HepG2 (cell line): Measurements from ENCODE around the gene AADAT. TPM values are rescaled to one million over a fixed set of nuclear protein-coding genes. Genes with fewer than 3 reads are reported as not detected.

Experiments used
- CREB3 ChIP-seq: sonication (generic); formaldehyde crosslinking; IDR thresholded peaks from 2 replicates; pipeline ENCODE4 v1.5.0; 2020; ENCODE audit warnings: missing genetic modification reagents
- EEA1 ChIP-seq: sonication (generic); formaldehyde crosslinking; IDR thresholded peaks from 2 replicates; pipeline ENCODE4 v1.5.1; 2020; ENCODE audit warnings: mild to moderate bottlenecking, missing genetic modification reagents, borderline replicate concordance
- EED ChIP-seq: sonication (generic); formaldehyde crosslinking; IDR thresholded peaks from 2 replicates; pipeline ENCODE4 v1.5.0; 2020; ENCODE audit warnings: mild to moderate bottlenecking, missing genetic modification reagents
- EZH2 ChIP-seq: conservative IDR thresholded peaks from 2 replicates; pipeline ENCODE4 v1.6.1; 2012; ENCODE audit warnings: mild to moderate bottlenecking, low read depth, low read length, moderate library complexity
- MYPOP ChIP-seq: sonication (generic); formaldehyde crosslinking; IDR thresholded peaks from 2 replicates; pipeline ENCODE4 v1.8.1; 2023; ENCODE audit warnings: mild to moderate bottlenecking, moderate library complexity, missing genetic modification reagents
- PATZ1 ChIP-seq: sonication (generic); formaldehyde crosslinking; IDR thresholded peaks from 2 replicates; pipeline ENCODE4 v1.4.0; 2020; ENCODE audit warnings: missing genetic modification reagents
- SP140L ChIP-seq: sonication (generic); formaldehyde crosslinking; IDR thresholded peaks from 2 replicates; pipeline ENCODE4 v1.4.0; 2020; ENCODE audit warnings: missing genetic modification reagents, borderline replicate concordance
- TOPORS ChIP-seq: sonication (generic); formaldehyde crosslinking; IDR thresholded peaks from 2 replicates; pipeline ENCODE4 v1.8.0; 2023; ENCODE audit warnings: mild to moderate bottlenecking, missing genetic modification reagents
- ZNF747 ChIP-seq: sonication (generic); formaldehyde crosslinking; IDR thresholded peaks from 2 replicates; pipeline ENCODE4 v1.8.1; 2023; ENCODE audit warnings: missing genetic modification reagents, mild to moderate bottlenecking, borderline replicate concordance
- polyA plus RNA-seq, 8 experiments: library from polyadenylated mRNA; depleted of rRNA in 3 of 8; stranded (reverse) in 7 of 8; unstranded in 1 of 8; fragments of >200 nt; fragmentation: Illumina TruSeq in 4 of 8; extraction: Trizol in 4 of 8; gene quantifications; 2 replicates each; pipeline versions ENCODE4 v1.2.1 to v1.2.3, GENCODE V29; 2011 to 2016; ENCODE audit warnings: low read depth in 4 of 8, missing spikeins in 1 of 8, mixed read lengths in 1 of 8; ENCODE audit not compliant: insufficient read depth in 1 of 8
- total RNA-seq, 5 experiments: library from RNA; depleted of rRNA; stranded (reverse); fragments of >200 nt; fragmentation: Illumina TruSeq; extraction: Trizol; gene quantifications; 2 replicates each; pipeline ENCODE4 v1.2.3, GENCODE V29; 2016; ENCODE audit warnings: low read depth in 1 of 5

The AADAT gene
- total and polyA plus RNA-seq, 2 of the 13 experiments (the other 11 are each of a cell fraction or from before 2014, with no cell fraction given) = 6.1 to 9.1 TPM

- TF ChIP-seq MYPOP (CRISPR knock-in tag) = peak; percentile 95; the same call in 1 of the 2 replicates
- peak; percentile 53; the same call in 1 of the 2 replicates for TF ChIP-seq ZNF747 (CRISPR knock-in tag)
- TF ChIP-seq TOPORS (CRISPR knock-in tag) = 0 out of 2 replicates have a peak, but pooled peaks have one; percentile 35
- peak; percentile 69; the same call in 1 of the 2 replicates for TF ChIP-seq EZH2
- 0 out of 2 replicates have a peak, but pooled peaks have one; percentile 1 for TF ChIP-seq EEA1 (CRISPR knock-in tag)
- no peak for TF ChIP-seq PATZ1 (CRISPR knock-in tag)
- no peak for TF ChIP-seq SP140L (CRISPR knock-in tag)
- peak; percentile 83; the same call in 1 of the 2 replicates for TF ChIP-seq EED (CRISPR knock-in tag)
- TF ChIP-seq CREB3 = no peak
- TF ChIP-seq, all 625 proteins: peak for 11
Observed at GRCh38 chr4:170025523-170026252, 64.1 kb downstream of the AADAT start (continued).
